Right atrium auricular region (tissue), 2 donors: Measurements from ENCODE around the gene SEMA3B. TPM values are rescaled to one million over a fixed set of nuclear protein-coding genes. Genes with fewer than 3 reads are reported as not detected.
A peak's percentile ranks its signal among the peaks of the same experiment; 100 is the strongest.

ENCODE experiments used
- DNase-seq: peaks from one replicate; pipeline ENCODE4 v3.0.0-alpha.2; 2019; ENCODE audit warnings: low spot score
- H3K27ac ChIP-seq, 2 donors: fragments of 200-600 bp; sonication (generic); 1 replicate in 1 of 2; 2 replicates in 1 of 2; pipeline ENCODE4 v1.5.1; 2016 to 2019
- H3K27me3 ChIP-seq, 2 donors: fragments of 200-600 bp; sonication (generic); one replicate each; pipeline versions ENCODE4 v1.5.1 to v1.6.0; 2017 to 2019
- H3K36me3 ChIP-seq: fragments of 200-600 bp; sonication (generic); one replicate; pipeline ENCODE4 v1.5.1; 2016
- H3K4me1 ChIP-seq, 2 donors: fragments of 200-600 bp; sonication (generic); one replicate each; pipeline versions ENCODE4 v1.5.1 to v1.6.0; 2017 to 2019
- H3K4me3 ChIP-seq, 2 donors: fragments of 200-600 bp; sonication (generic); 1 replicate in 1 of 2; 2 replicates in 1 of 2; pipeline ENCODE4 v1.5.1; 2017 to 2019; ENCODE audit warnings: mild to moderate bottlenecking in 1 of 2, moderate library complexity in 1 of 2
- H3K9me3 ChIP-seq, 2 donors: fragments of 200-600 bp; sonication (generic); one replicate each; pipeline ENCODE4 v1.5.1; 2019
- CTCF ChIP-seq, 2 donors: fragments of 200-600 bp; sonication (generic); IDR thresholded peaks; one replicate each; pipeline ENCODE4 v1.5.1; 2019; ENCODE audit warnings: antibody characterized with exemption in 2 of 2
- total RNA-seq, 2 donors: library from RNA; depleted of rRNA; stranded (reverse); fragments of >200 nt; gene quantifications; one replicate each; pipeline ENCODE4 v1.1.0, GENCODE V29; 2016

SEMA3B gene
- total RNA-seq, 2 donors from 2014 or later: 15.4 to 20.0 TPM

GRCh38 chr3:50299638-50299928 lies 30.6 kb downstream of the SEMA3B start:
- H3K9me3 ChIP-seq: no peaks in the 10 kb centered on the region
- no peaks in the 10 kb centered on the region for H3K27me3 ChIP-seq
- peaks cover 0 to 50% of the 10 kb centered on the region in 2 donors for H3K4me1 ChIP-seq
- no peak for TF ChIP-seq CTCF (IDR thresholded peaks at IDR 0.05)
- H3K4me3 ChIP-seq: peak overlapping the region; percentile 35 to 65
- peak overlapping the region; percentile 89 to 90 for H3K27ac ChIP-seq
- no peak for DNase-seq
- no peaks in the 10 kb centered on the region for H3K36me3 ChIP-seq

- Histone ChIP-seq H3K27me3 (no peaks in the 10 kb centered on the region), H3K9me3 (no peaks in the 10 kb centered on the region), H3K4me1 (peaks cover 0 to 50% of the 10 kb centered on the region in 2 donors), H3K36me3 (no peaks in the 10 kb centered on the region), H3K4me3 (peak overlapping the region; percentile 35 to 65), H3K27ac (peak overlapping the region; percentile 89 to 90)
- no peak for DNase-seq
- TF ChIP-seq CTCF (IDR thresholded peaks at IDR 0.05): no peak
Measured at GRCh38 chr3:50299929-50300680, 31.2 kb downstream of the SEMA3B start.

- DNase-seq: no peak
- Histone ChIP-seq H3K9me3 (no peaks in the 10 kb centered on the region), H3K4me3 (peak overlapping the region in 1 of 2 donors; percentile 65), H3K4me1 (peaks cover 0 to 50% of the 10 kb centered on the region in 2 donors), H3K27ac (peak overlapping the region; percentile 89 to 90), H3K36me3 (no peaks in the 10 kb centered on the region), H3K27me3 (no peaks in the 10 kb centered on the region)
- no peak for TF ChIP-seq CTCF (IDR thresholded peaks at IDR 0.05)
Measured at GRCh38 chr3:50300681-50301254, 31.8 kb downstream of the SEMA3B start.

- no peaks in the 10 kb centered on the region for H3K9me3 ChIP-seq
- TF ChIP-seq CTCF (IDR thresholded peaks at IDR 0.05): no peak
- H3K36me3 ChIP-seq: no peaks in the 10 kb centered on the region
- DNase-seq: no peak
- peak overlapping the region; percentile 42 to 43 for H3K4me3 ChIP-seq
- no peaks in the 10 kb centered on the region for H3K27me3 ChIP-seq
- H3K27ac ChIP-seq: peak overlapping the region; percentile 89 to 90
- peaks cover 0 to 50% of the 10 kb centered on the region in 2 donors for H3K4me1 ChIP-seq
Measured at GRCh38 chr3:50302095-50303012, 33.4 kb downstream of the SEMA3B start.

GRCh38 chr3:50303013-50303815 lies 34.3 kb downstream of the SEMA3B start, which contains the start of gene HYAL1:
TSS of gene HYAL1 (minus strand) at chr3:50303574. CDS start at chr3:50302956, 618 bp downstream.
- Histone ChIP-seq H3K36me3 (no peaks in the 10 kb centered on the region), H3K27ac (peak within 1 kb of the TSS; percentile 89 to 90), H3K4me1 (peaks cover 0 to 45% of the 10 kb centered on the region in 2 donors), H3K27me3 (no peaks in the 10 kb centered on the region), H3K9me3 (no peaks in the 10 kb centered on the region), H3K4me3 (peak within 1 kb of the TSS; percentile 42 to 43)
- TF ChIP-seq CTCF (IDR thresholded peaks at IDR 0.05): peak in 1 of 2 donors; percentile 35
- DNase-seq: peak; percentile 90
